Body of pancreas (tissue), 4 donors: ENCODE measurements around the gene HES2.

Experiments used
- POLR2A ChIP-seq, 3 donors: fragments of 450-650 bp; IDR thresholded peaks; one replicate each; pipeline ENCODE4 v1.6.1; 2016; ENCODE audit warnings: antibody characterized with exemption in 3 of 3, mild to moderate bottlenecking in 2 of 3
- TF ChIP-seq, protein P1 (sequence below), 7 experiments: fragments of 450-650 bp in 4 of 7; fragments of 200-600 bp in 3 of 7; sonication (generic) in 3 of 7; IDR thresholded peaks; one replicate each; pipeline ENCODE4 v1.5.1; 2016 to 2019; ENCODE audit warnings: antibody characterized with exemption in 7 of 7

DNA sequence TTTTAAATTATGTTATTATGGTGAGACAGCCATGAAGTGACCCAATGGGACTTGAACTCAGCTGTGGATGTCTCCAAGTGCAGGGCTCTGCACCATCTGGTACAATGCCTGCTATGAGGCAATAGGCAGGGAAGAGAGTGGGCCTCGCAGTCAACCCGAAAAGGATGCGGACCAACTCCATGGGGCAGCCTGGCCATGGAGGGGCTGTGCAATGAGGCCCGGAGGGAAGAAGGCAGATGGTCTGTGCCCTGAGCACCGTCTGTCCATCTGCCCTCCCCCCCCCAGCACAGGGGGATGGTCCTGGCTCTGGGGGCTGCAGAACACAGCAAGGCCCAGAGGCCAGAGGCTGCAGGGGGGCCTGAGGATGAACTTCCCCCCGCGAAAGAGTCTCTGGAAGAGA, 21.9 kb upstream of the HES2 start:
- TF ChIP-seq, protein P1, sequence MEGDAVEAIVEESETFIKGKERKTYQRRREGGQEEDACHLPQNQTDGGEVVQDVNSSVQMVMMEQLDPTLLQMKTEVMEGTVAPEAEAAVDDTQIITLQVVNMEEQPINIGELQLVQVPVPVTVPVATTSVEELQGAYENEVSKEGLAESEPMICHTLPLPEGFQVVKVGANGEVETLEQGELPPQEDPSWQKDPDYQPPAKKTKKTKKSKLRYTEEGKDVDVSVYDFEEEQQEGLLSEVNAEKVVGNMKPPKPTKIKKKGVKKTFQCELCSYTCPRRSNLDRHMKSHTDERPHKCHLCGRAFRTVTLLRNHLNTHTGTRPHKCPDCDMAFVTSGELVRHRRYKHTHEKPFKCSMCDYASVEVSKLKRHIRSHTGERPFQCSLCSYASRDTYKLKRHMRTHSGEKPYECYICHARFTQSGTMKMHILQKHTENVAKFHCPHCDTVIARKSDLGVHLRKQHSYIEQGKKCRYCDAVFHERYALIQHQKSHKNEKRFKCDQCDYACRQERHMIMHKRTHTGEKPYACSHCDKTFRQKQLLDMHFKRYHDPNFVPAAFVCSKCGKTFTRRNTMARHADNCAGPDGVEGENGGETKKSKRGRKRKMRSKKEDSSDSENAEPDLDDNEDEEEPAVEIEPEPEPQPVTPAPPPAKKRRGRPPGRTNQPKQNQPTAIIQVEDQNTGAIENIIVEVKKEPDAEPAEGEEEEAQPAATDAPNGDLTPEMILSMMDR (IDR thresholded peaks at IDR 0.05), result no peak
- no peak for TF ChIP-seq POLR2A (IDR thresholded peaks at IDR 0.05)
